GM18517 (cell line): ENCODE data around the gene GET4.

Source experiments
- ATAC-seq: cut with Tn5 transposase; IDR thresholded peaks from one replicate; pipeline ENCODE4 v1.9.1; 2021; ENCODE audit warnings: mild to moderate bottlenecking, moderate library complexity; ENCODE audit not compliant: unreplicated experiment

Gene GET4

GRCh38 chr7:945147-945555 lies 68.8 kb downstream of the GET4 start:
- no peak for ATAC-seq

- ATAC-seq: no peak
Measured at GRCh38 chr7:945556-946255, 69.4 kb downstream of the GET4 start.
